NT2/D1 (cell line): ENCODE results near the gene EIF4G1.

Experiments used
- SUZ12 ChIP-seq: IDR thresholded peaks from 2 replicates; pipeline ENCODE4 v1.6.1; 2011; ENCODE audit not compliant: insufficient read length, insufficient read depth; ENCODE audit errors: extremely low read depth
- ZNF274 ChIP-seq: IDR thresholded peaks from 2 replicates; pipeline ENCODE4 v1.6.1; 2011; ENCODE audit warnings: mild to moderate bottlenecking, low read depth, low read length

- TF ChIP-seq ZNF274, result no peak
- no peak for TF ChIP-seq SUZ12
Measured at GRCh38 chr3:184307915-184308314, 6.5 kb upstream of the EIF4G1 start.
